Measurements from ENCODE around the gene BBS5.
"Not testable (repeated sequence)": the region's sequence is repeated elsewhere in the genome, so short reads cannot be mapped to it uniquely, and the experiment has no call there.

Gene BBS5

GRCh38 chr2:169480079-169480465 is 778 bp downstream of the BBS5 start:
- FAIRE-seq (peak; percentile 26), DNase-seq (ENCODE audit: insufficient read length, low spot score) (no peak)

DNA sequence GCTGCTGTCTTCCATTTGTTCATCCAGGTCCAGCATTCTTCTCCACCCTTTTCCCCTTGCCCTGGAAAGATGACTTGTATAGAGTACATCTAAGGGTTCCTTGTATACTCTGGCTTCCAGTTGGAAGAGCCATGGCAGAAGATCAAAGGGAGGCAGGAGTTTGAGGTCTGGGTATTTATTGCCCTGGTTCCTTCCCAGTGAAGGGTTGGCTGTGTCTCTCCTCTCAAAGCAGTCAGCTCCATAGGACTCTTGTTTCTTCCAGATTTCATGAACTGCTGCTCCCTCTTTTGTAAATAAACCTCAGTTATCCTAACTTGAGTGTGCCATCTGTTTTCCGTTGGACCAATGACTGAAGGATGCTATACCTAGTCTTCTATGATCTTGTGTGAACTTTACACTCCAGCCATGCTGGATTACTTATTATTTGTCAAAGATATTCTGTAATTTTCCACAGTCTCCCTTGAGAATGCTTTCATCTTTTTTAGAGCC is 6.4 kb downstream of the BBS5 start:
- FAIRE-seq (no peak), DNase-seq (ENCODE audit: insufficient read length, low spot score) (no peak)

GRCh38 chr2:169486487-169486886 is 7.2 kb downstream of the BBS5 start:
- no peak for FAIRE-seq
- DNase-seq (ENCODE audit: insufficient read length, low spot score), result no peak

DNA sequence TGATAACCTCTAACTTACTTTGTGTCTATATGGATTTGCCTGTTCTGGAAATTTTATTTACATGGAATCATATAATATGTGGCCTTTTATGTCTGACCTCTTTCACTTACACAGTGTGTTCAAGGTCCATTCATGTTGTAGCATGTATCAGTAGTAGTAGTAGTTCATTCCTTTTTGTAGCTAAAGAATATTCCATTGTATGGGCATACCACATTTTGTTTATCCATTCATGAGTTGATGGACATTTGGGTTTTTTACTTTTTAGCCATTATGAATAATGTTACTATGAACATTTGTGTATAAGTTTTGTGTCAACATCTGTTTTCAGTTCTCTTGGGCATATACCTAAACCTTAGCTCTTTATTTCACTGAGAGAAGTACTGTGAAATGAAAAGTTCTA is 11.5 kb downstream of the BBS5 start:
- FAIRE-seq (peak; percentile 35), DNase-seq (ENCODE audit: insufficient read length, low spot score) (no peak)

DNA sequence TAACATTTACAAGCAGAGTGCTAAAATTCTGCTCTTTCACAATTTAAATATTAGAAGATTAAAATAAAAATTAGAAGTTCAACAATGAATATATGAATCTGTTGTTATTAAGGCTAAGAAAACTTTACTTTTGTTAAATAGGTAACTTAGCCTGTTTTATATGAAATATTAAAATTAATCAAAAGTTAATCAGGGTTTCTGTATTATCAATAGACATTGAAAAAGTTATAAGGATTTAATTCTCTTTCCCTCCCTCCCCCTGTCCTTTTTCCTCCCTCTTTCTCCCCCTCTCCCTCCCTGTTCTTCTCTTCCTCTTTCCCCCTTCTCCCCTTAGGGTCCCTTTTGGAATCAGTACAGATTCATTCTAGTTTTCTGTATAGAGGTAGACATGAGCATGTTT is 12.1 kb downstream of the BBS5 start:
- DNase-seq (ENCODE audit: insufficient read length, low spot score) (no peak), FAIRE-seq (no peak)

GRCh38 chr2:169493360-169493759 is 14.1 kb downstream of the BBS5 start:
- DNase-seq (ENCODE audit: insufficient read length, low spot score) (no peak), FAIRE-seq (no peak)

GRCh38 chr2:169495310-169495928 is 16.1 kb downstream of the BBS5 start:
- DNase-seq (ENCODE audit: insufficient read length, low spot score), result no peak
- FAIRE-seq, result no peak

- FAIRE-seq (no peak), DNase-seq (ENCODE audit: insufficient read length, low spot score) (no peak)
Measured at GRCh38 chr2:169504651-169505050, 25.4 kb downstream of the BBS5 start.

DNA sequence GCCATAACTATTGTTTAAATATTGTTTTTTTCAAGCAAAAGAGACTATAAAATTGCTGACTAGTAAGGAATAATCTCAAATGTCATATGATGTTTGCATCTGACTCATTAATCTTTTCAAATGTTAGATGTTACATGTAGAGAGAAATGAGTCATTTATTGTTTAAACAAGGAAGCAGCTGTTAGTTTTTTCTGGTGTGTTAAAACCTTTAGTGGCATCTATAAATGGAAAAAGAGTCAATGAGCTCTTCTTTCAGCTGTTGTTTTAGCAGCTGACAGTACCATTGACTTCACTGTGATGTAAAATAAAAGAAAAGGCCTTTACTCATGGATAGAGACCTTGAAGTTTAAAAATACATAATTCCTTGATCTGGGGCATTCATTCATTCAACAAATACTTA is 28.4 kb downstream of the BBS5 start:
- no peak for FAIRE-seq
- no peak for DNase-seq (ENCODE audit: insufficient read length, low spot score)

DNA sequence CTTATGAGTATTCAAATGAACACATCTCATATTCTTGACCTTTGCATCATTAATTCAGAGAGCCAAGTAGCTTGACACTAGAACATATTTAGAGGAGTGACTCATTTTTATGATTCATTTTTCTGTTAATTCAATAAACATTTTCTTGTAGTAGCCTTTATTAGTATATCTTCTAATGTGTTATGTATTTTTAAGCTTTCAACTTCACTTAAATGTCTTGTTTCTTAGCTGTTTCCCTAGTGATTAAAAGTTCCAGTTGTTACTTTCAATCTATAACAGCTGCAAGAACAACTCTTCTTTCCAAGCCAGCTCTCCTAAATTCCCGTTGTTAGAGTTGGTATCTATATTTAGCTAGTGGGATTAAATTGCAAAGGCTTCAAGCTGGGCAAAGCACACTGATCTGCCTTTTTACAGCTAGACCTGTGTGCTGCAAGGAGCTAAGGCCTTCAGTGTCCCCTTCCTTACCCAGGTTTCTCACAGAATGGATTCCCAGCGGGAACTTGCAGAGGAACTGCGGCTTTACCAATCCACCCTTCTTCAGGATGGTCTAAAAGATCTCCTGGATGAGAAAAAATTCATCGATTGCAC is 30.1 kb downstream of the BBS5 start, which contains the start of gene KLHL41:
KLHL41 (plus strand) TSS at position 405 of the 588 bp plus-strand sequence; CDS start at position 482, 77 bp downstream.
- FAIRE-seq (no peak), DNase-seq (ENCODE audit: insufficient read length, low spot score) (no peak)

GRCh38 chr2:169509955-169510354 is 30.7 kb downstream of the BBS5 start:
- FAIRE-seq, result no peak
- DNase-seq (ENCODE audit: insufficient read length, low spot score), result no peak

- no peak for FAIRE-seq
- DNase-seq (ENCODE audit: insufficient read length, low spot score), result no peak
Measured at GRCh38 chr2:169510496-169510895, 31.2 kb downstream of the BBS5 start.

DNA sequence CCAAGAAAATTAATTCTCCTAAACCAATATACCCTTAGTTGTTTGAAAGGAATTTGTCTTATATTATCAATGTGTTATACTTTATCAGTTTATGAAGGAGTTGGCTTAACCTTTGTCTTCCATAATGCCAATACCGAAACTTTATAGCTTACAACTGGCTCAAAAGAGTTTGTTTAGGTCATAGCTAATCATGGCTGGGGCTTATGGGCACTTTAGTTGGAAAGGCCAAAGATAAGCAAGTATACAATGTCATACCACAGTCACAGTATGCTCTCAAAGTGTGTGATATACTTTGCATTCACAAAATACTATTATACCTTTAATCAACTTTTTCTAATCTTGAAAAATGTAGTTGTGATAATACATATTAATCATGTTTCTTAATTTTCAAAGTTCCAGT is 32.5 kb downstream of the BBS5 start:
- DNase-seq (ENCODE audit: insufficient read length, low spot score) (no peak), FAIRE-seq (no peak)

GRCh38 chr2:169512525-169512924 is 33.2 kb downstream of the BBS5 start:
- no peak for DNase-seq (ENCODE audit: insufficient read length, low spot score)
- FAIRE-seq, result no peak

DNA sequence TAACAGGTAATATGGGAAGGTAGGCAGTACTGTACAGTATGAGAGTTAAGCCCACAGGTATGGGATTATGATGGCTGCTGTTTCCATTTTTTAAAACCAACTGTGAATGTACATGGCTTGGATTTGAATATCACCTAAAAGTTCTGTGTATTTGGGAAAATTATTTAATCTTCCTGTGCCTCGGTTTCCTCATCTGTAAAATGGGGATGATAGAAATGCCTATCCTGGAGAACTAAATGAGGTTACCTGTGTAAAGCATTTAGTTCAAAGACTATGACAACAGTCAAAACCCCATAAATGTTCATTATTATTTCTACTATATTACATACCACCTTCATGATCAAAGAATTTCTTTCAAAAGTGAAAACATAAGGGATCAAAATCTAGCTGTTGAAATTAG is 33.8 kb downstream of the BBS5 start:
- FAIRE-seq (no peak), DNase-seq (ENCODE audit: insufficient read length, low spot score) (no peak)

DNA sequence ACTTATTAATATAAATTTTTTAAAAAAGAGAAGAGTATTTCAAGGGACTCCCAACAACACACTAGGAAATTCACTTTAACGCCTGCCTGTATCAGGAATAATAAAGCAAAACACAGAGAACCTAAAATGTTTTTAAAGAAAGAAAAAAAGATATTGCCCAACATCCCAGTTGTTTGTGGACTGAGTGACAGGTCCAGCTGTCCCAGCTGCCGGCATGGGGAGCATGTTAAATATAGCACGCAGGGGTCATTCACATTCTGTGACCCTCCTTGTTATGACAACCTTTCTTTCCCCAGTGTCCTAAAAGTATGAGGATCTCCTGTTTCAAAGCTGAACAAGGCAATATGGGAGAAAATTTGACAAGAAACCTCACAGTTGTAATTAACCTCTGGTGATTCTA is 34.6 kb downstream of the BBS5 start:
- FAIRE-seq (no peak), DNase-seq (ENCODE audit: insufficient read length, low spot score) (no peak)

DNA sequence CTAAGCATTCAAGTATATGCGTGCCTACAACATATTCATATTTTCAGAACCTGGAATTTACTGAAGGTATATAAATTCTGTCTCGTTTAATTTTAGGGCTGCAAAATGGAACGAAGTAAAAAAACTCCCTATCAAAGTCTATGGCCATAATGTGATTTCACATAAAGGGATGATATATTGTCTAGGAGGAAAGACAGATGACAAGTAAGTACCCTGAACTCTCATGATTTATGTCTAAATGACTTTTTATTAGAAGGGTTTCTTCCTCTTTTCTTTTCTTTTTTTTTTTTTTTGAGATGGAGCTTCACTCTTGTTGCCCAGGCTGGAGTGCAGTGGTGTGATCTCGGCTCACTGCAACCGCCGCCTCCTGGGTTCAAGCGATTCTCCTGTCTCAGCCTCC is 35.5 kb downstream of the BBS5 start:
- not testable (repeated sequence) for FAIRE-seq

DNA sequence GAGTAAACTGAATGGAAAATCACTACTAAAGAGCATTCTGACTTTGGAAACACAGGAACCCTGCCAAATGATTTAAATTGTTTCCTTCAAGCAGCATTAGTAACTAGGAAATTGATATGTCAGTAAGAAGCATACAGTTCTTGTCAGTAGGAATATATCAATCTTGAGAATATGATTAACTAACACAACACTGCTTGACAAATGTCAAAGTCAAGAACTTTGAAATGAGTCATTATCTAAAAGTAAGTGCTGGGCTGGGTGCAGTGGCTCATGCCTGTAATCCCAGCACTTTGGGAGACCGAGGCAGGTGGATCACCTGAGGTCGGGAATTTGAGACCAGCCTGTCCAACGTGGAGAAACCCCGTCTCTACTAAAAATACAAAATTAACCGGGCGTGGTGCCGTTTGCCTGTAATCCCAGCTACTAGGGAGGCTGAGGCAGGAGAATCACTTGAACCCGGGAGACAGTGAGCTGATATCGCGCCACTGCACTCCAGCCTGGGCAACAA is 37.2 kb downstream of the BBS5 start:
- DNase-seq (ENCODE audit: insufficient read length, low spot score); FAIRE-seq: not testable (repeated sequence)

More for the DNA sequence above, 35.5 kb downstream of the BBS5 start:
- DNase-seq (ENCODE audit: insufficient read length, low spot score), result not testable (repeated sequence)

DNA sequence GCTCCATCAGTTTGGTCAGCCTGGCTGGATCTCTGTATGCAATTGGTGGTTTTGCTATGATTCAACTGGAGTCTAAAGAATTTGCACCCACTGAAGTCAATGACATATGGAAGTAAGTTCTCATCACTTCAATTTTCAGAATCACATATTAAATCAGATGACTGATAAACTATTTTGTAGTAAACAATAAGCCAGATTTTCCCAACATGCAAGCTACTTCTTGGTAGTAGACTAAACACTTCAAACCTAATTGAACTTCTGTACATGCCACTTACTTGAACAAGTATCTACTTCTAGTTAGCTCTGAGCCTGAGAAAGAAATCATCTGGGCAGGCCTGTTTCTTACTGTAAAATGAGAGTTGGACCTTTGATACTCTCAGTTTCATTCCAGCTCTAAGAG is 41.6 kb downstream of the BBS5 start:
- DNase-seq (ENCODE audit: insufficient read length, low spot score), result no peak
- no peak for FAIRE-seq

GRCh38 chr2:169523681-169524080 is 44.4 kb downstream of the BBS5 start:
- FAIRE-seq (no peak), DNase-seq (ENCODE audit: insufficient read length, low spot score) (no peak)

DNA sequence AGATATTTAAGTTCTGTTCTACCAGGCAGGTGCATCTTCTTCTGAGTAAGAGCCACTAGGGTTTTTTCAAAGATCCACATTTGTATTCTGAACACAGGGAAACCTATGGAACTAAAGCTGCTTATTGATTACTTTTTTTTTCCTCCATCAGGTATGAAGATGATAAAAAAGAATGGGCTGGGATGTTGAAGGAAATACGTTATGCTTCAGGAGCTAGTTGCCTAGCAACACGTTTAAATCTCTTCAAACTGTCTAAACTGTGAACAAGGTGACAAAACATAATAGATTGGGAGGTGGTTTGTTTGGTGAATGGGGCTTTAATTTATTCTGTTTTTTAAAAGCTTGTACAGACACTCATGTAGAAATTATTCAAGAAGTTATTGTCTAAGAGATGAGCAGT is 46.1 kb downstream of the BBS5 start:
- no peak for DNase-seq (ENCODE audit: insufficient read length, low spot score)
- no peak for FAIRE-seq

GRCh38 chr2:169526451-169526850 is 47.2 kb downstream of the BBS5 start:
- FAIRE-seq (no peak), DNase-seq (ENCODE audit: insufficient read length, low spot score) (no peak)
